NCI-H69 (cell line): ENCODE data around the gene IRX1.

Experiments used
- DNase-seq: peaks from one replicate; lab custom pipeline; 2025; lab: John Stamatoyannopoulos, UW

Gene IRX1

DNA sequence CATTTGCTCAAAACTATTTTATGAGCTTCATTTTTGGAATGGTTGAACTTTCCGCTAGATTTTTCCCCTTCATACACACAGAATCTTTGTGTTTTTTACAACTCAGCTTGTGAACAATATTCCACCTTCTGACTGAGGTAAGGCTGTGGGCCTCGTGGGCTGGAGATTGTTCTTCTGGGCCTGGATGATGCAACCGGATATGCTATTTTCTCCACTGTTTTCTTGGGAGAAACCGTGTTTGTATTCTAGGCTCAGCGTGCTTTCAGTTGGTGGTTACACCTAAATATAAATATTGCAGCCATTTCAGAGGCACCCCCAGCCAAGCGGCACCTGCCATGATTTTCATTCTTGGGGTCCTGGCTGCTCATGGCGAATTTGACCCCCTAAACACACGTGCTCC lies 55.2 kb downstream of the IRX1 start:
- no peak for DNase-seq
